PC-3 (cell line): ENCODE measurements around the gene PTPRD. TPM values are rescaled to one million over a fixed set of nuclear protein-coding genes. Genes with fewer than 3 reads are reported as not detected.

ENCODE experiments used
- ATAC-seq: fragments of 200-7000 bp; cut with Tn5 transposase; 2 replicates; pipeline ENCODE4 v1.9.1; 2020; ENCODE audit warnings: mild to moderate bottlenecking, moderate library complexity
- BruUV-seq: library from RNA; stranded (reverse); fragments of 400-500 nt; replicated peaks from 2 replicates; lab custom pipeline; 2021; lab: Mats Ljungman, UMichigan
- CTCF ChIA-PET: fragments of 300-600 bp; sonication (Branson Sonifier 250); formaldehyde crosslinking; loops from one replicate; lab custom pipeline; 2022; ENCODE audit warnings: antibody characterized with exemption; lab: Charles Lee
- POLR2A ChIA-PET: fragments of 300-600 bp; sonication (Branson Sonifier 250); formaldehyde crosslinking; loops from one replicate; lab custom pipeline; 2022; ENCODE audit warnings: antibody characterized with exemption; ENCODE audit not compliant: unreplicated experiment; lab: Charles Lee
- DNase-seq: peaks from one replicate; pipeline ENCODE4 v3.0.0-alpha.2; 2015
- H2AFZ ChIP-seq: fragments of 300-600 bp; sonication (generic); 2 replicates; pipeline ENCODE4 v1.6.0; 2016; ENCODE audit warnings: antibody characterized with exemption, low read length
- H3F3A ChIP-seq: fragments of 300-600 bp; sonication (generic); one replicate; pipeline ENCODE4 v1.6.0; 2017; ENCODE audit warnings: antibody characterized with exemption, low read length, control low read depth, mild to moderate bottlenecking; ENCODE audit not compliant: unreplicated experiment
- H3K27ac ChIP-seq: fragments of 300-600 bp; sonication (generic); 2 replicates; pipeline ENCODE4 v1.5.1; 2016; ENCODE audit warnings: mild to moderate bottlenecking, low read length
- H3K27me3 ChIP-seq: fragments of 300-600 bp; sonication (generic); 2 replicates; pipeline ENCODE4 v1.6.1; 2016; ENCODE audit warnings: low read length, mixed read lengths
- H3K36me3 ChIP-seq: fragments of 300-600 bp; sonication (generic); 2 replicates; pipeline ENCODE4 v1.6.1; 2016; ENCODE audit warnings: low read depth, mixed run types, low read length, mixed read lengths
- H3K4me1 ChIP-seq: fragments of 300-600 bp; sonication (generic); 2 replicates; pipeline ENCODE4 v1.5.1; 2016; ENCODE audit warnings: low read length; ENCODE audit not compliant: insufficient read depth
- H3K4me2 ChIP-seq: fragments of 300-600 bp; sonication (generic); 2 replicates; pipeline ENCODE4 v1.6.0; 2016; ENCODE audit warnings: low read length
- H3K4me3 ChIP-seq: fragments of 300-600 bp; sonication (generic); 2 replicates; pipeline ENCODE4 v1.5.1; 2016; ENCODE audit warnings: mild to moderate bottlenecking, low read length, mixed read lengths
- H3K79me2 ChIP-seq: fragments of 300-600 bp; sonication (generic); 2 replicates; pipeline ENCODE4 v1.6.1; 2017; ENCODE audit warnings: low read length, mixed read lengths
- H3K9ac ChIP-seq: fragments of 300-600 bp; sonication (generic); 2 replicates; pipeline ENCODE4 v1.6.0; 2016; ENCODE audit warnings: mild to moderate bottlenecking, low read length
- H3K9me2 ChIP-seq: fragments of 300-600 bp; sonication (generic); replicated peaks from 2 replicates; pipeline ENCODE4 v1.6.1; 2016; ENCODE audit warnings: mixed run types, low read length, mixed read lengths
- H3K9me3 ChIP-seq: fragments of 300-600 bp; sonication (generic); 2 replicates; pipeline ENCODE4 v1.6.1; 2016; ENCODE audit warnings: low read length, mixed read lengths
- H4K20me1 ChIP-seq: fragments of 300-600 bp; sonication (generic); 2 replicates; pipeline ENCODE4 v1.6.1; 2016; ENCODE audit warnings: low read length, mixed read lengths
- CTCF ChIP-seq: fragments of 300-600 bp; sonication (generic); conservative IDR thresholded peaks from 2 replicates; pipeline ENCODE4 v1.5.1; 2017; ENCODE audit warnings: antibody characterized with exemption, low read depth, mild to moderate bottlenecking, low read length
- EZH2 ChIP-seq: fragments of 300-600 bp; sonication (generic); IDR thresholded peaks from one replicate; pipeline ENCODE4 v1.6.1; 2017; ENCODE audit warnings: antibody characterized with exemption, mild to moderate bottlenecking, low read length; ENCODE audit not compliant: unreplicated experiment
- EZH2phosphoT487 ChIP-seq: fragments of 300-600 bp; sonication (generic); IDR thresholded peaks from 2 replicates; pipeline ENCODE4 v1.6.1; 2018; ENCODE audit warnings: mild to moderate bottlenecking, antibody characterized with exemption, low read length, borderline replicate concordance
- intact Hi-C: fragments of 100-400 bp; cut with micrococcal nuclease; formaldehyde crosslinking; loops from 2 replicates; pipeline ENCODE4 v1.9.0; 2023
- total RNA-seq: library from RNA; depleted of rRNA; stranded (reverse); fragments of >200 nt; gene quantifications from 2 replicates; pipeline ENCODE4 v1.2.3, GENCODE V29; 2014

PTPRD gene
- total RNA-seq, 1 experiment from 2014 or later, result not detected

GRCh38 chr9:10007356-10007755 is 605.4 kb downstream of the PTPRD start:
- no peaks in the 10 kb centered on the region for H3K9me3 ChIP-seq
- no peaks in the 10 kb centered on the region for H3K36me3 ChIP-seq
- DNase-seq, result no peak
- H2AFZ ChIP-seq, result no peak overlapping the region
- H3K27ac ChIP-seq, result no peak overlapping the region
- no TSS peak for BruUV-seq
- H4K20me1 ChIP-seq, result no peaks in the 10 kb centered on the region
- no peaks in the 10 kb centered on the region for H3K27me3 ChIP-seq
- POLR2A ChIA-PET, result no interaction called here
- H3K4me3 ChIP-seq, result no peak overlapping the region
- H3K4me2 ChIP-seq, result no peak overlapping the region
- no peak for TF ChIP-seq CTCF
- no peak for TF ChIP-seq EZH2phosphoT487
- TF ChIP-seq EZH2, result no peak
- CTCF ChIA-PET, result no interaction called here
- intact Hi-C loops, result no loop called here
- ATAC-seq, result no peak
- no peaks in the 10 kb centered on the region for H3K79me2 ChIP-seq
- no peak overlapping the region for H3K9ac ChIP-seq
- H3K4me1 ChIP-seq, result no peaks in the 10 kb centered on the region
- no peaks in the 10 kb centered on the region for H3K9me2 ChIP-seq
- no peaks in the 10 kb centered on the region for H3F3A ChIP-seq

- ATAC-seq, result no peak
Measured at GRCh38 chr9:10005206-10005605, 607.6 kb downstream of the PTPRD start.

More at GRCh38 chr9:10005206-10005605, 607.6 kb downstream of the PTPRD start:
- no peak for DNase-seq
- Histone ChIP-seq H4K20me1 (no peaks in the 10 kb centered on the region), H3F3A (no peaks in the 10 kb centered on the region), H3K4me1 (no peaks in the 10 kb centered on the region), H3K79me2 (no peaks in the 10 kb centered on the region), H3K36me3 (no peaks in the 10 kb centered on the region), H3K27me3 (no peaks in the 10 kb centered on the region), H2AFZ (no peak overlapping the region), H3K27ac (no peak overlapping the region), H3K4me2 (no peak overlapping the region), H3K9me3 (no peaks in the 10 kb centered on the region), H3K4me3 (no peak overlapping the region), H3K9me2 (no peaks in the 10 kb centered on the region), H3K9ac (no peak overlapping the region)
- no peak for TF ChIP-seq EZH2phosphoT487
- no peak for TF ChIP-seq CTCF
- no peak for TF ChIP-seq EZH2
- BruUV-seq, result no TSS peak
- ChIA-PET POLR2A (interaction anchor here (0.6 to 0.7 kb wide), 2 partner anchors 200 to 229 kb away, joined by 3 to 9 read pairs; no protein-coding TSS in a partner anchor), CTCF (no interaction called here)
- intact Hi-C loops, result no loop called here
